Effector CD4-positive, alpha-beta T cell (primary cell): ENCODE measurements around the gene TM9SF4.

Experiments used
- DNase-seq: peaks from one replicate; pipeline ENCODE4 v3.0.0-alpha.2; 2020

TM9SF4 gene

DNA sequence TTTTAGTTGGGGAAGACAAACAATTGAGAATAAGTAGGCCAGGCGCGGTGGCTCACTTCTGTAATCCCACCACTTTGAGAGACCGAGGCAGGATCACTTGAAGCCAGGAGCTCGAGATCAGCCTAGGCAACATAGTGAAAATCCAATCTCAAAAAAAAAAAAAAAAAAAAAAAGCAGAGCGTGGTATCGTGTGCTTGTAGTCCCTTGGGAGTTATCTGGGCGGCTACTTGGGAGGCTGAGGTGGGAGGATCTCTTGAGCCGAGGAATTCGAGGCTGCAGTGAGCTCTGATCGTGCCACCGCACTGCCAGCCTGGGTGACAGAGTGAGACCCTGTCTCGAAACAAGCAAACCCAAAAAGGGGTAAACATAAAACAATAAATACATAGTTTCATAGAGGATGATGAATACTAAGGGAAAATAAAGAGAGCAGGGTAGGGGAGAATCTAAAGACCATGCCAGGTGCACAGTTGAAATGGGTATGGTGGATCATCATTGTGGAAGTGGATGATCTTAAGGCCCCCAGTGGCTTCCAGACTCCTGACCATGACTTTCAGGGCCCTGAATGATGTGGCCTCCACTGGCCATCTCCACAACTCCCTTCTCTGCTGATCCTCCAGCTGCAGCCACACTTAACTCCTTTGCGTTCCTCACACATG is 99.1 kb downstream of the TM9SF4 start:
- no peak for DNase-seq

DNA sequence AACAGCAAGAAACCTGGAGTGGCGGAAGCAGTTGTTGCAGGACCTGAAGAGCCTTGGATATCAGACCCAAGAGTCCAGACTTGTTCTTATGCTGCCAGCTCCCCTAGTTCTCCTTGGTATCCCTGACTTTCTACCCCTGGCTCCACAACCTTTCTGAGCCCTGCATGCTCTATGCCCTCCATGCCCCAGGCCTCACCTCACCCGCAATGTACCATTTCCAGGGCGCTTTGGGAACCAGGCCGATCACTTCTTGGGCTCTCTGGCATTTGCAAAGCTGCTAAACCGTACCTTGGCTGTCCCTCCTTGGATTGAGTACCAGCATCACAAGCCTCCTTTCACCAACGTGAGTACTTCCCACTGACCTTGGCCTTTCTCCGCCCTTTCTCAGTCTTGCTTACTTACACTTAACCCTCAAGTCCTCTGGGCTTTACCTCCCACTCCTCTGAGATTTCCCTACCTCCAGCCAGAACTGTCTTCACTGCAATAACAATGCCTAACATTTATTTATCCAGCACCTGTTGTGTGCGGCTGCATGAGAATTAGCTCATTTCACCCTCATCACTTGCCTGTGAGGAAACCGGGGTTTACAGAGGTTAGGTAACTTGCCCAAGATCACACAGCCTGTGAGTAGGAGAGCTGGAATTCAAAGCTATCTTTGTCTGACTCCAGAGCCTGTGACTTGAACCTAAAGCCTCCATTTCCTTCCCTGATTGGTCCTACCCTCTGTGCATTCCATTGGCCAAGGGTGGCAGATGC is 100.5 kb downstream of the TM9SF4 start:
- no peak for DNase-seq

DNA sequence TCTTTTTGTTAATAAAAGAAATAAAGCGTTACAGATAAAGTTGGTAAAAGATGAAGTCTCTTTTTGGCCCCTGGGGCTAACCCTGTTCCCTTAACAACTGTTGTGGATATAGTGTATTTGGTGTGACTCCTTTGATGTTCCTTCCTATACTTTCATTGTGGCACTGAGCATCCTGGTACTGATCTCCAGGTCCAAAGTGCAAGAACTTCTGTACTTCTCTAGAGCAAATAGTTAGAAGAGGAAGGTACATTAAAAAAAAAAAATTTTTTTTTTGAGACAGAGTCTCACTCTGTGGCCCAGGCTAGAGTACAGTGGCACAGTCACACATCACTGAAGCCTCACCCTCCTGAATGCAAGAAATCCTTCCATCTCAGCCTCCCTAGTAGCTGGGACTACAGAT is 104.4 kb downstream of the TM9SF4 start:
- no peak for DNase-seq

DNA sequence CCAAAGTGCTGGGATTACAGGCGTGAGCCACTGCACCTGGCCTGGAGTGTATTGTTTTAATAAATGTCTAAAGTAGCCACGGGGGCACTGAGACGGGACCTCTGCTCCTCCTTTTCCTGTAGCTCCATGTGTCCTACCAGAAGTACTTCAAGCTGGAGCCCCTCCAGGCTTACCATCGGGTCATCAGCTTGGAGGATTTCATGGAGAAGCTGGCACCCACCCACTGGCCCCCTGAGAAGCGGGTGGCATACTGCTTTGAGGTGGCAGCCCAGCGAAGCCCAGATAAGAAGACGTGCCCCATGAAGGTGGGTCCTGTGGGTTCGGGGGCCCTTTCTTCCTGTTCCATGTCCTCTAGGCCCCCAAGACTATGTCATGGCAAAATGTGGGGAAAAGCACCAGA is 105.6 kb downstream of the TM9SF4 start:
- no peak for DNase-seq

DNA sequence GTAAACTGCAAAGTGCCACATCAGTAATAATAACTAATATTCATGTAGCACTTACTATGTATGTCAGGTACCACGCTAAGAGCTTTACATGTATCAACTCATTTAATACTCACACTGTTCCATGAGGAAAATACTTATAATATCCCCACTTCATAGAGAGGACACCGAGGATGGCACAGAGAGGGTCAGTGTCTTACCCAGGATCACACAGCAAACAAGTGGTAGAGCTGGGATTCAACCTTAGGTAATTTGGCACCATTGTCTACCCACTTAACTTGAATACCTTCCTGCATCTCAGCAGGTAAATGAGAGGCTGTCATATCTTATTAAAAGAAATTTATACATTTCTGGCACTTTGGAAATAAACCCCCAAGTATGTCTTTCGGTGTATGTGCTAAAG is 106.2 kb downstream of the TM9SF4 start:
- DNase-seq: no peak

DNA sequence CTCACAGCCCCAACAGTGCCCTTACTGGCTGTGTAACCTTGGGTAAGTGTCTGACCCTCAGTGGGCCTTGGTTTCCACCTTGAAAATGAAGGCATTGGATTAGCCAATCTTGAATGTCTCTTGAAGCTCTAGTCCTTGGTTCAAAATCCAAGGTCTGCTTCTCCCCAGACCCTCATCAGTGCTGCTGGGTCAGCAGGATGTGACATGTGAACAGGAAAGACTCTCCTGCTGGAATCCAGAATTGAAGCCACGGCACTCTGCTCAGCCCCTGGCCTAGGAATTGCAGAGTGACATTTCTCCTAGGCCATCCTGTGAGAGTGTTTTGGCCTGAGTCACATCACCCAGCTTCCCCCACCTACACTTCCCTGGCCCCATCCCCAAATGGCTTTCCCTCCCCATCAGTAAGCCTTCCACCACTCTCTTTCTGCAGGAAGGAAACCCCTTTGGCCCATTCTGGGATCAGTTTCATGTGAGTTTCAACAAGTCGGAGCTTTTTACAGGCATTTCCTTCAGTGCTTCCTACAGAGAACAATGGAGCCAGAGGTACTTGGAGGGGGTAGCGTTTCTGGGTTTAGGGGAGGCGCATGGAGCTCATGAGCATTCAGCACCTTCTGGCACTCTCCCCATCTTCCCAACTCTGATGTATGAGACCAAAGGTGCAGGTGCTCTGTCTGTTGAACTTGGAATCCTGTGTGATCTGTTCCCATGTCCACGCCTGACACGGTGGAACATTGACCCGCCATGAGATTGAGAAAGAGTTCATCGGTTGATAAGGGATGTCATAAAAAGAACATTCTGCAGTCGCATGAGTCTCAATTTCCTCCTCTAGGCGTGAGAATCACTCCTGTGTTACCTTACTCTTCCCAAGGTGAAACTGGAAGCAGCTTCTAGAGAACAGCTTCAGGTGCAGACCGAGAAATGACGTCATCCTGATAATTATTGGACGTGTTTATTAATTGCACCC is 106.9 kb downstream of the TM9SF4 start:
- DNase-seq: no peak
